OCI-LY3 (cell line): ENCODE data around the gene FGF3.

ENCODE experiments used
- H2AFZ ChIP-seq: fragments of 200-600, 300-600 bp; shearing (Covaris generic); 2 replicates; pipeline ENCODE4 v1.6.0; 2014; ENCODE audit warnings: antibody characterized with exemption, low read depth, low read length
- H3K27ac ChIP-seq: fragments of 200-600, 300-600 bp; sonication (generic); 2 replicates; pipeline ENCODE4 v1.5.1; 2014; ENCODE audit warnings: mild to moderate bottlenecking, low read length, moderate library complexity, mixed read lengths
- H3K27me3 ChIP-seq: fragments of 200-600, 300-600 bp; sonication (generic); 2 replicates; pipeline ENCODE4 v1.6.1; 2014; ENCODE audit warnings: low read depth, low read length, mixed read lengths
- H3K36me3 ChIP-seq: fragments of 200-600, 300-600 bp; sonication (generic); replicated peaks from 2 replicates; pipeline ENCODE3; 2014; ENCODE audit warnings: low read depth, low read length, mixed read lengths
- H3K4me1 ChIP-seq: fragments of 300-600, 200-600 bp; sonication (generic); 2 replicates; pipeline ENCODE4 v1.6.1; 2014; ENCODE audit warnings: low read length, mixed read lengths
- H3K4me2 ChIP-seq: fragments of 200-600, 300-600 bp; sonication (generic); 2 replicates; pipeline ENCODE4 v1.6.1; 2014; ENCODE audit warnings: low read length, mixed read lengths
- H3K4me3 ChIP-seq: fragments of 300-600, 200-600 bp; sonication (generic); 2 replicates; pipeline ENCODE4 v1.5.1; 2014; ENCODE audit warnings: antibody characterized with exemption, mild to moderate bottlenecking, low read length, moderate library complexity
- H3K79me2 ChIP-seq: fragments of 300-600, 200-600 bp; shearing (Covaris generic); 2 replicates; pipeline ENCODE4 v1.6.1; 2014; ENCODE audit warnings: mild to moderate bottlenecking, low read length, mixed read lengths
- H3K9ac ChIP-seq: fragments of 300-600, 200-600 bp; shearing (Covaris generic); 2 replicates; pipeline ENCODE4 v1.6.0; 2014; ENCODE audit warnings: mild to moderate bottlenecking, low read length, moderate library complexity
- H3K9me3 ChIP-seq: fragments of 200-600, 300-600 bp; shearing (Covaris generic); 2 replicates; pipeline ENCODE4 v1.6.1; 2014; ENCODE audit warnings: low read length, mixed read lengths; ENCODE audit not compliant: insufficient read depth
- H4K20me1 ChIP-seq: fragments of 200-600, 300-600 bp; sonication (generic); 2 replicates; pipeline ENCODE4 v1.6.1; 2016; ENCODE audit warnings: low read length, mixed read lengths; ENCODE audit not compliant: insufficient read depth
- CTCF ChIP-seq: fragments of 200-600, 300-600 bp; sonication (generic); IDR thresholded peaks from 2 replicates; pipeline ENCODE4 v1.5.1; 2014; ENCODE audit warnings: antibody characterized with exemption, low read length, low read depth
- EZH2phosphoT487 ChIP-seq: fragments of 200-600 bp; shearing (Covaris generic); IDR thresholded peaks from 2 replicates; pipeline ENCODE4 v1.6.1; 2018; ENCODE audit warnings: antibody characterized with exemption, mixed run types, low read depth

FGF3 gene

GRCh38 chr11:69862331-69862771, 43.1 kb upstream of the FGF3 start:
- Histone ChIP-seq H3K4me2 (no peak overlapping the region), H4K20me1 (no peaks in the 10 kb centered on the region), H3K27me3 (peaks cover 10% of the 10 kb centered on the region; the same call in 1 of the 2 replicates), H3K79me2 (no peaks in the 10 kb centered on the region), H3K9me3 (no peaks in the 10 kb centered on the region), H3K4me3 (no peak overlapping the region), H3K36me3 (no peaks in the 10 kb centered on the region), H3K9ac (no peak overlapping the region), H3K27ac (no peak overlapping the region), H2AFZ (no peak overlapping the region), H3K4me1 (peaks cover 3% of the 10 kb centered on the region)
- TF ChIP-seq EZH2phosphoT487, result no peak
- TF ChIP-seq CTCF, result no peak

- Histone ChIP-seq H3K9ac (no peak overlapping the region), H3K4me2 (no peak overlapping the region), H3K79me2 (no peaks in the 10 kb centered on the region), H3K4me1 (peaks cover 7% of the 10 kb centered on the region), H3K36me3 (no peaks in the 10 kb centered on the region), H3K27ac (no peak overlapping the region), H4K20me1 (no peaks in the 10 kb centered on the region), H3K27me3 (peaks cover 10% of the 10 kb centered on the region; the same call in 1 of the 2 replicates), H2AFZ (no peak overlapping the region), H3K9me3 (no peaks in the 10 kb centered on the region), H3K4me3 (no peak overlapping the region)
- no peak for TF ChIP-seq CTCF
- TF ChIP-seq EZH2phosphoT487, result no peak
Measured at GRCh38 chr11:69861901-69862300, 42.7 kb upstream of the FGF3 start.

GRCh38 chr11:69860796-69861445, 41.7 kb upstream of the FGF3 start:
- TF ChIP-seq EZH2phosphoT487 (no peak), CTCF (no peak)
- H3K27me3 ChIP-seq, result peaks cover 10% of the 10 kb centered on the region; the same call in 1 of the 2 replicates
- no peak overlapping the region for H2AFZ ChIP-seq
- no peaks in the 10 kb centered on the region for H3K9me3 ChIP-seq
- no peaks in the 10 kb centered on the region for H3K36me3 ChIP-seq
- H3K79me2 ChIP-seq, result no peaks in the 10 kb centered on the region
- no peak overlapping the region for H3K27ac ChIP-seq
- H4K20me1 ChIP-seq, result no peaks in the 10 kb centered on the region
- H3K4me1 ChIP-seq, result peaks cover 7% of the 10 kb centered on the region
- no peak overlapping the region for H3K4me2 ChIP-seq
- H3K4me3 ChIP-seq, result no peak overlapping the region
- no peak overlapping the region for H3K9ac ChIP-seq

- Histone ChIP-seq H3K27me3 (peaks cover 10% of the 10 kb centered on the region; the same call in 1 of the 2 replicates), H3K4me1 (peaks cover 7% of the 10 kb centered on the region), H2AFZ (no peak overlapping the region), H3K9me3 (no peaks in the 10 kb centered on the region), H4K20me1 (no peaks in the 10 kb centered on the region), H3K79me2 (no peaks in the 10 kb centered on the region), H3K4me3 (no peak overlapping the region), H3K36me3 (no peaks in the 10 kb centered on the region), H3K4me2 (no peak overlapping the region), H3K27ac (no peak overlapping the region), H3K9ac (no peak overlapping the region)
- TF ChIP-seq EZH2phosphoT487 (no peak), CTCF (no peak)
Measured at GRCh38 chr11:69860244-69860643, 41.0 kb upstream of the FGF3 start.
